HG02840 (cell line): ENCODE measurements around the gene CSNK2A1.
"Not testable (repeated sequence)": the region's sequence is repeated elsewhere in the genome, so short reads cannot be mapped to it uniquely, and the experiment has no call there.

Experiments
- ATAC-seq: cut with Tn5 transposase; IDR thresholded peaks from one replicate; pipeline ENCODE4 v1.9.1; 2021; ENCODE audit warnings: mild to moderate bottlenecking, moderate library complexity, moderate number of reproducible peaks; ENCODE audit not compliant: unreplicated experiment, low FRiP score

The CSNK2A1 gene

DNA sequence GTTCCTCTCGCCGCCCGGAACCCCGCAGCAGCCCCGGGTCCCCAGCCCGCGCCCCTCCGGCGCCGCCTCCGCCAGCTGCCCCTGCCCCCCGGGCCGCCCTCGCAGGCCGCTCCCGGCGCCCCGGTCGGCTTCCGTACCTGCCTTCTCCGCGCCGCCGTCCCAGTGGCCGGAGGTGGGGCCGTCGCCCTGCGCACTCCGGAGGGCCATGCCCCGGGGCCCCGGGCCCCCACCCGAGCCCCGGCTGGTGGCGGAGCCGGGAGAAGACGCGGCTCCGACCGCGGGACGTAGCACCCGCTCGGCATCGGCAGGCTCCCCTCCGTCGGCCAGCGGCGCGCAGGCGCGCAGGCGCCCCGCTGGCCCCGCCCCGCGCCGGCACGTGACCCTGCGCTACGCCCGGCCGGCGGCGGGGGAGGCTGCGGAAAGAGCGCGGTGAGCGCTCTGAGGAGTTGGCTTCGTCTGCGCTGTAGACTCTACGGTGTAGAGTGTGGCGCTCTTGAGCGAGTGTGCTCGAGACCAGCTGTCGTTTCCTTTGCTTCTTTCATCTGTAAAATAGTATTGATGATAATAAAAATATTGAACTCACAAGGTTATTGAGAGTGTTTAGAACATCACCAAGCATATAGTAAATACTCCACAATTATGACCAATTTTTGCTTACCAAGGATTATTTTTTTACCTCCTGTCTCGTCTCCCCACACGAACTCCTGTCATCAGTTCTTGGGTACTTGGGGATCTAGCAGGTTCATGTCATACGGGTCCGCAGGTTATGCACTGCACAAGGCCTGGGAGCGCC, 81.2 kb downstream of the CSNK2A1 start, which contains the start of gene TBC1D20:
TSS of gene TBC1D20 (minus strand) at position 335 of the 793 bp plus-strand sequence. CDS start at position 207, 128 bp downstream.
- ATAC-seq = peak; percentile 96

DNA sequence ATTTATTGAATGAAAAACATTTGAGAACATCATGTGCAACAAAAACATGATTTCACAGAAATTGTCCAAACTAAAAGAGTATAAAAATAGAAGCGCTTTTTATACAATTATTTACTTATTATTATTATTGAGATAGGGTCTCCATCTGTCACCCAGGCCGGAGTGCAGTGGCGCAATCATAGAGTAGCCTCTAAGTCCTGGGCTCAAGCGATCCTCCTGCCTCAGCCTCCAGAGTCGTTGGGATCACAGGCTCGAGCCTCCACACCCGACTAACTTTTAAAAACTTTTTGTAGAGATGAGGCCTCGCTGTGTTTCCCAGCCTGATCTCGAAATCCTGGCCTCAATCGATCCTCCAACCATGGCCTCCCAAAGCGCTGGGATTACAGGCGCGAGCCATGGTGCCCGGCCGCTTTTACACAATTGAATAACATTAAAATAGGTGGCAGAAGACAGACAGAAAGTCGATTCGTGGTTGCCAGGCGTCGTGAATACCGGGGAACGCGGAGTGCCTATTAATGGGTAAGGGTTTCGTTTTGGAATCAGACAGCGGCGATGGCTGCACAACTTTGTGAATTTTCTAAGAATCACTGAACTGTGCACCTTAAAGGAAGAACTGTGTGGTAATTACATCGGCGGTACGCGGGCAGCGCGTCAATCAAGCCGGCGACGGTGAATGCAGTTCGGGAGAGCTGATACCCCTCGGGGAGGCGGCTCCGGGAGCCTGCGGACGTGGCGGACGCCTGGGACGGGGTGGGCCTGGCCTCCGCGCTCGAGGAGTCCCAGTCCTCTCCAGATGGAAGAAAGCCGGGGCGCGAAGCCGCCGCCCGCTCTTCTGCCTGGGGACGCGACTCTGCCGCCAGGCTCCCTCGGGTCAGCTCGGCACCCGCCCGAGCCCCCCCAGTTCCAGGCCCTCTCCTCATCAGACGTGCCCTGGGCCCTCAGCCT, 82.1 kb downstream of the CSNK2A1 start:
- ATAC-seq = peak; percentile 36

DNA sequence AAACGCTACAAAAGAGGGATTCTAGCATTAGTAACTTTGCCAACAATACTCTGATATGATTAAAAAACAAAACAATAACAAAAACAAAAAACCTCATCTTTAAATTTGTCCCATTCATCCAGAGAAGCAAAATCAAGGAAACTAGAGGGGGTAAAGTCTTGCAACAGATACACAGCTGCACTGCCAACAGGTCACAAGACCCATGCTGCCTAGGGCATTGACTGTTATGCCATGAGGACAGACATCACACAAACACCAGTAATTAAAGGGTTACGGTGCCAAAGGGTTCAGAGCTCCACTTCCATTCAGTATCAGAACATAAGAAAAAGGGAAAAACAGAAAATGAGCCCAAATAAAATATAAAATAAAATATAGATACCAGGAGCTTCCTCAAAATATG, 82.9 kb downstream of the CSNK2A1 start:
- ATAC-seq = no peak

DNA sequence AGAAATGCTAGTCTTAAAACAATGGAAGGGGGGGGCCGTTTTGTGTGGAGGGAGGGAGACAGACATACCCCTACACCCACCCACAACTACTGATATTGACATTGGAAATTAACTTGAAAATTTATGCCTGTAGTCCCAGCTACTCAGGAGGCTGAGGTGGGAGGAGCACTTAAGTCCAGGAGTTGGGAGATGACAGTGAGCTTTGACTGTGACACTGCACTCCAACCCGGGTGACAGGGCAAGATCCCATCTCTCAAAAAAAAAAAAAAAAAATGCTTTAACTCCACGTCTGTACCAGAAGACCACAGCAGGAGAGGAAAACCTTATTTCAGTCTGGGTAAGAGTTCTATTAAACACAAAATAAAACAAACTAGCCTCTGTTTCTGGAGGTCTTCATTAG, 83.4 kb downstream of the CSNK2A1 start:
- no peak for ATAC-seq

DNA sequence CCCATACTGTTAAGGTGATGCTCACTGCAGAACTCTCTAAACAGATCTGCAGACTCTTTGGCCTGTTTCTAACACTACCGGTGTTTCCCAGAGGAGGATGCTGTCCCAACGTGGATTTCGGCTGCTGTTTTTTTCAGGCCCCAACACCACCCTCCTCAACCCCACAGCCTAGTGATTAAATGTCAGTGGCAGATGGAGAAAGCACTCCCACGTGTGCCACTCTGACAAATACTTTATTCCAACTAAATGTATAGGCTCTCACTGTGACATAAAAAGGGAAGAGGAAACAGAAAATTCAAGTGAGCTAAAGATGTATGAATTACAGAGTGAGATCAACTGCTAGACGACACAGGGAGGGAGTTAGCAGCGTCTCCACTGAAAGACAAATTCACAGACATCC, 84.8 kb downstream of the CSNK2A1 start:
- no peak for ATAC-seq

DNA sequence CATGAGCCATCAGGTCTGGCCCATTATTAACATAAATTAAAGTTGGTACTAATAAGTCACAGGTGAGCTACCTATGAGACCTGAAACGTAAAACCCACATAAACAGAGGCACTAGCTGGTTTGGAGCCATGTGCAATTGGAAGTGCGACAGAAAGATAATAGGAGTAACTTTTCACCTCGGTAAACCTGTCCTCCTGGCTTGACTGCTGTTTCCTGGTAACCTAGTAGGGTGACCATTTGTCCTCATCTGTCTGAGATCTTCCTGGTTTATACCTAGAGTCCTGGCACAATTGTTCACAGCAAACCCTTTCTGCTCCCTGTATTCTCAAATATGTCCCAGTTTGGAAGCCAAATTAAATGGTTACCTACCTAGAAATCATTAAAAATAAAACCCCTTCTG, 88.6 kb downstream of the CSNK2A1 start:
- ATAC-seq = no peak

DNA sequence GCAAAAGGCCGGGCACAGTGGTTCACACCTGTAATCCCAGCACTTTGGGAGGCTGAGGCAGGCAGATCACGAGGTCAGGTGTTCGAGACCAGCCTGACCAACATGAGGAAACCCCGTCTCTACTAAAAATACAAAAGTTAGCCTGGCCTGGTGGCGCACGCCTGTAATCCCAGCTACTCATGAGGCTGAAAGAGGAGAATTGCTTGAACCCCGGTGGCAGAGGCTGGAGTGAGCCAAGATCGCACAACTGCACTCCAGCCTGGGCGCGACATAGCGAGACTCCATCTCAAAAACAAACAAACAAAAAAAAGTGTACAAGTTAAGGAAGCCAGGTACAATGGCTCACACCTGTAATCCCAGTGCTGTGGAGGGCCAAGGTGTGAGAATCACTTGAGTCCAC, 91.6 kb downstream of the CSNK2A1 start:
- ATAC-seq = not testable (repeated sequence)

DNA sequence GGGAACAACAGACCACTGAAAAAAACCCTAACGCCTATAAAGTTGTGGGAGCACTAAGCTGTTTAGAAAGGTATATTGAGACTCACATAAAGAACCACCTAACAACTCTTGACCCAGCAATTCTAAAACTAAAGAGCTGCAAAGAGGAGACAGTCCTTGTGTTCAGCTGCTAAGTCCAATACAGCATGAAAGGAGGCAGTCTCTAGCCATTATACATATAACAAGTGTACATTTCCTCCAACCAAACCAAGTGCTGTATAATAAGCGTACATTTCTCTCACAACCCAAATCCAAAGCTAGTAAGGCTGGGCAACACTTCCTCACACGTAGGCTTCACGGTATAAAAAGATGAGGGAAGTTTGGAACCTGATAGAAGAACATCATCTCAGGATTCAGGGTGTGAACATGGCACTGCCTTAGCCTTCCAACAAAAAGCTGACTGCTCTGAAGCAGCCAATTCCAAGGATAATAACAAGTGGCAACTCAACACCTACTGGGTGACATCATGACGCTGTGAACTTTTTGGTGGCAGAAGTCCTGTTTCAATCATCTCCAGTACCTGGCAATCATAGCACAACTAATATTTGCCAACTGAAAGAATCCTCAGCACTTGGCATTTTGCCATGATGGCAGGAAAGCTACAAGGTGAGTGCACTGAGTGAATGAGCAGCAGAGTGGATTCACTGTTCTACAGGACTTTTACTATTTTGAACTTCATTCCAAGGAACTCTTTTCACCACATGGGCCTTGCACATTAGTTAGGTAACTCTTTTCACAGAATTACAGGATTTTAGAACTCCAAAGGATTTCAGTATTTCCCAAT, 97.9 kb downstream of the CSNK2A1 start:
- ATAC-seq = no peak

DNA sequence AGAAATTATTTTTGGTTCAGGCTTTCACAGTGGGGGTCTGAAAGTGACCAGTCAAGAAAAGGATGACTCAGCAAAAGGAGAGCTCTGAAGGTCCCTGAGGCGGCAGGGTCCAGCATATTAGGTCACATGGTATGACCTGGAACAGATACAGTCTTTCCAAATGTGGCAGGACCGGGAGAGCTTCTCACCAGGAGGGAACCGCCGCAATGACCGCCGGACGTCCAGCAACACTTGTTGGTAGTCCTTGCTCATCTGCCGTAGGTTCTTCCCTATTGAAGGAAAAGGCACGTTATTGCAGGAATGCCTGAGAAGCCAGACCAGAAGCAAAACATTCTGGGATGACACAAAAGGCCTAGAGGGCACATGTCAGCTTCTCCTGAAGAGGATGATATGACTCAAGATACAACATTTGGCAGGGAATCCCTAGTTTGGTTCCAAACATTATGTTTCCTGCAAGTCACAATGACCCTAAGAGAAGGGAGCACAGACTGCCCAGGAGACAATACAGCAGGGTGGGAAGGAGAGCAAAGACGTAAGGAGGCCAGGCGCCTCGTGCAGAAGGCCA, 98.6 kb downstream of the CSNK2A1 start:
- ATAC-seq = no peak

DNA sequence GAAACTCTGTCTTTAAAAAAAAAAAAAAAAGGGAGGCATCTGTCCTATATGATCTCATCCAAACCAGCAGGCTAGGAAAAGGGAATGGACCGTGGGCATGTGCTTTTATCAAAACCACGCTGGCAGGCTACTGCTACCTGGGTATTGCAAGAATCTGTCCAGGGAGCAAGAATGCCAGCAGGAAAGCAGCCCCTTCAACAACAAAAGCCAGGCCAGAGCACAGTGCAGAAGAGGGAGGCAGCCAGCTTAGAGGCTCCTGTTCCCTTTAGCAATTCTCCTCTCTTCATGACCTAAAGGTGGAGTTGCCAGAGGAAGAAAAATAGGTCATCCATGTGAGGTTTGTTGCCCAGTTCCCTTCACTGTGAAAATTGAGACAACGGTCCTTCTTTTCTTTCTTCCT, 99.5 kb downstream of the CSNK2A1 start:
- no peak for ATAC-seq

DNA sequence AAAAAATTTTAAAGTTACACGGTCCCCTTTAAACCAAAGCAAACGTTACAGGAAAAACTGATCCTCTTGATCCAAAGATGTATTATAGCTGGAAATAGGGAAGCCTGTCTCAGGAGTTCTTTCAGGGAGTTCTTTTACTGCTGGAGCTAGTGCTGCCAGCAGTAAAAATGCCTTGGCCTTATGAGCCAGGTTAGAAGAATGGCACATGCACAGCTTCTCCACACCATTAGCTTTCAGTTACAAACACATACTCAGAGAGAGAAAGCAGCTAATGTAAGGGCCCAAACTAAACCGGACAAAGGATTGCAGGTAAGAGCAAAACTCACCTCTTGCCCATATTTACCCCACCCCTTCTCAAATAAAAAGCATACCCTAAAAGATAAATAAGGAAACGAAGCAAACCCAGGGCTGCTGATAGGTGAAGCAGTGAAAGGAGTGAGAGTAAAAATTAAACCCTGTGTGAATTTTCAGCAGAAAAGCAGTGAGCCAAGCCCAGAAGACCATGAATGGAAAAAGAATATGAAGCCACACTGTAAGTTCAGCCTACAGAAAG, 100.3 kb downstream of the CSNK2A1 start:
- ATAC-seq = no peak

DNA sequence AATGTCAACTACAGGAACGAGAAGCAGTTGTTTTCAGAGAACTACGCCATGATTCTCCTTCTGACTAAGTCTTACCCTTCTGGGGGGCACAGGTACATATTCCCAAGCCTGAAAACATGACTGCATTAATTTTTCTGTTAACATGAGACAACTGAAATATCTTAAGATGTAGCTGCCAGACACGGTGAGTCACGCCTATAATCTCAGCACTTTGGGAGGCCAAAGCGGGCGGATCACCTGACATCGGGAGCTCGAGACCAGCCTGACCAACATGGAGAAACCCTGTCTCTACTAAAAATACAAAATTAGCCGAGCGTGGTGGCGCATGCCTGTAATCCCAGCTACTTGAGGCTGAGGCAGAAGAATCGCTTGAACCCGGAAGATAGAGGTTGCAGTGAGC, 103.0 kb downstream of the CSNK2A1 start:
- no peak for ATAC-seq

DNA sequence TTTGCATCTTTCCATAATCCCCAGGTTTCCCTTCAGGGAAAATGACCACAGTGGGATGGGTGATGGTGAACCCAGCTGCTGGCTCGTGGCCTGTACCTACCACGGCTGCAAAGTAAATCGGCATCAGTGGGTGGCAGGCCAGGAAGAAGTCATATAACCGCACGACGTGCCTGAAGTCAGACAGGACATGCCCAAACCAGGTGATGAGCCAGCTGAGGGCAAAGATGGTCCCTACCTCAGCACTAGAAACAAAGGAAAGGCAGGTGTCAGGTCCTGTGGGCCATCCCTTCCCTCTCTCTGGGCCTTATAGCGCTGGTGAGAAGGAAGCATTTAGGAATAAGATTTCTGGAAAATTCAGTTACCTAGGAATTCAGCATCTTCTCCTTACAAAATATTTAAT, 103.4 kb downstream of the CSNK2A1 start:
- ATAC-seq = no peak

DNA sequence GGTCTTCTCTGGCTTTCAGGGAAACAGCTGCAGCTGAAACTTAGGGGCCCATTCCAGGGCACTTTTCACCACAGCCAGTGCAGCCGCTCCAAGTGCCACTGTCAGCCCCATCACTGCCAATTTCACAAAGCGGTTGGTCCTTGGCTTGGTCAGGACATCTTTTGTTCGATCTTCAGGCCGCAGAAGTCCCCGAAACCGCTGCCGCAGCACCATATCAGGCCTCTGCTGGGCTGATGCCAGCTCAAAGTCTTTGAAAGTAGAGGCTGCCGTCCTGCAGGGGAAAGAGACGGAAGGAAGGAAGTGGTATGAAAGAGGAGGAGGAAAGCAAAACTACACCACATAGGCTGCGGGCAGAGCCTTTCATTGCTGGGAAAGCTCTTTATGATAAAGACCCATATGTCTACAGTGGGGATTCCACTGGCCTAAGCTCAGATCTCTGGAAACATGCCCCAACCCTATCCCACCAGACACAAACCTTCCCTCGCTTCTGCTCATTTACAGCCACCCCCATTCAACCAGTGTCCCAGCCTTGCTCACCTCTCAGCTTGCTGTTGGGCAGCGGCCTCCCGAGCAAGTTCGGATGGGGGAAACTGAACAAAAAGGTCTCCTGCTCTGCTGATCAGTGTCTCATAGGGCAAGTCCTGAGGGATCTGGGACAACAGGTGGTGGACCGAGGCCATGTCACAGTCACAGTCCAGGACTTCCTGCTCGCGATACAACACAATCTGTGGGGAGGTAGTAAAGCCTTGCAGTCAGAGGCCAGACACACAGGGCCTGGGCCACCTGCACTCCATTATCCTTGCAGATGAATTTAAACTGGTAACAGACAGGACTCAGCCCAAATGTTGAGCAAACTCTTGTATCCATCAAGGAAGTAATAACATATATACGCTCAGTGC, 104.8 kb downstream of the CSNK2A1 start:
- no peak for ATAC-seq

DNA sequence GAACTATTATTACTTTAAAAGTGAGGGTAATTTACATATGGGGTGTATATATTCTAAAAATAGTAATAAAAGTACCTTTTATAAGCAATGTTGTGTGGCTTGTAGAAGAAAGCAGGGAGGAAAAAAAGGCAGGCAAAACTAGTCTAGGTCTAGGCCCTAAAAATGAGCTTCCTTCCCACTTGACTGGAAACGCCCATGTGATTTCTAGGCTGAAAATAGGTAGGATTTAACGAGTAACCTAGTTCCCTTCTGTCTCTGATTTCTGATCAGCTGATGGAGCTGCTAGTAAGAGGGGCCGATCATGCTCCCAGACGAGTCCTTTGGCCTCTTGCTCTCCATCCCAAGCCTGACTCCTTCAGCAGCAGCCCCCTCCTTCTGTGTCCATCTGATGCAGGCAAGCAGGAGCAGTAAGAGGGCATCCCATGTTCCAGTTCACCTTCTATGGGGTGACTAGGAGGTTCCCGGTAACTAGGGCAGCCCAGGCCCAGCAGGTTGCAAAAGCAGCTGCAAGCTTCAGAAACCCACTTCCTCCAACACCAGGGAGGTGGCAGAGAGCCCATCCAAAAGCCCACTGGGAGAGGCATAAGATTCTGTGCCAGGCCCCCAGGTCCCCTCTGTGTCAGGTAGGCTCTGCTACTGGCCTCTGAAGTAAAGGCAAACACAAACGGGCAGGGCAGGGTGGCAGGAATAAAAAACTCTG, 105.7 kb downstream of the CSNK2A1 start:
- no peak for ATAC-seq

DNA sequence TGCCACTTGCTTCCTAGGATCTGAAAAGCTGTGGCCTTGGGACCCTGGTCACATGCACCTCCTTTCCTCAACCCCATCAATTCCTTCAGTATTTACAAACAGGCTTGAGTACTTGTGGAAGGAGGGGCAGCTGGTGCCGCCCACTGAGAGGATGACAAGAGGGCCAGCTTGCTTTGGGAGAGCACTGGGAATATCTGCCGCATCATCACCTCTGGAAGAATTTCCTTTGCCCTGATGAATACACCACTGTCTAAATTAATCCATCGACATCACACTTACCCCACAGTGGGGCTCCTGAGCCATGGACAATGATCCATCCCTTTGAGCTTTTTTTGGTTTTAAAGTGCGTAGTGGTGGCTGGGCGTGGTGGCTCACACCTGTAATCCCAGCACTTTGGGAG, 107.1 kb downstream of the CSNK2A1 start:
- no peak for ATAC-seq

DNA sequence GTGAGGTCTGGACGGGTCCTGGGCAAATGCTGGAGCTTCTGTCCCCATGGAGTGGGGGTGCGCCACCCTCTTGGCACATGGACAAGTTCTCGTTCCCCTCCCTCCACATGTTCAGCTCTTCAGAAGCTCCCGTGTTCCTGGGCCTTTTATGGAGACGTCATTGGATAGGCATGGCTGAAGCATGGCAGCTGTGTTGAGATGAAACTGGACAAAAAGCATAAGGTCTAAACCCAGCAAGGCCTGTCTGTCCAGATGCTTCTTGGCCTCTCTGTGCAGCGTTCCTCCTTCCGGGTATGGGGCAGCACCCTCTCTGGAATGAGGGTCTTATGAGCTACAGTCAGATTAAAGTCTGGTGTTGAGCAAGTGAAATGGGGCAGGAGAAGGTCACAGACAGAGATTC, 108.0 kb downstream of the CSNK2A1 start:
- no peak for ATAC-seq

DNA sequence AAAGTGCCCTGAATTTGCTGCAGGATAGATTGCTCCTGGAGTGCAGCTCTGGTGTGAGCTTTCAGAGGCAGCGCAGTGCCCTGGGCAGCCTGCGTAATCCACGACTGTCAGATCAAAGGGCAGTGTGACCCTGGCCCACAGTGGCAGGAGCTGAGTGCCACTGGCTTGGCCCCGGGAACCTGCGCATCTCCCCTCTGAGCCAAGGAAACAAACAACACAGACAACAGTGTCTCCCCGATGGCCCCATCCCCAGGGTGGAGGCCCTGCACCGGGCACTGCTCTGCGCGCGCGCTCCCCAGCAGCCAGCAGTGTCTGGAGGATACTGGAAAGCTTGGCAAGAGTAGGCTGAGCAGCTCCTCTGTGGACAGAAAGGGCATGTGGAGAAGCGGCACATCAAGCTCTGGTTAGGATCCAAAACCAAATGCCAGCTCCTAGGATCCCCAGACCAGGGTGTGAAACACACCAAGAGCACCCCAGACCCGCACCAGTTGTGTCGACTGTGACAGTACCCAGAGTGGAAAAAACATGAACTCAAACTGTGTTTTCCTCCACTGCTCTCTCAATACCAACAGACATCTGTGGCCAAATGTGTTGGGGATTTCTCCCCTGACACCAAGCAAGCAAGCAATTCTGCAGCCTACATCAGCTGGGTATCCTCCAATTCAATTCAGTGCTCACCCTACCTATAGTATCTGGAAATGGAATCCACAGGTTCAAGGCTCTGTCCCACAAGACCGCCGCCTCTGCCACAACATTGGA, 108.8 kb downstream of the CSNK2A1 start:
- no peak for ATAC-seq
